K562 (cell line): ENCODE results near the gene EPB42. TPM values are rescaled to one million over a fixed set of nuclear protein-coding genes. Genes with fewer than 3 reads are reported as not detected.

Experiments used
- AFF4 ChIP-seq: sonication (generic); formaldehyde crosslinking; IDR thresholded peaks from 2 replicates; pipeline ENCODE4 v1.8.0; 2023; ENCODE audit warnings: mild to moderate bottlenecking, missing genetic modification reagents
- ARNT ChIP-seq, 2 experiments: fragments of 450-650 bp; IDR thresholded peaks; 2 replicates each; pipeline ENCODE4 v1.6.1; 2016; ENCODE audit warnings: mild to moderate bottlenecking in 1 of 2
- KLF13 ChIP-seq: fragments of 450-650 bp; IDR thresholded peaks from 2 replicates; pipeline ENCODE4 v1.6.1; 2016; ENCODE audit warnings: missing genetic modification characterization, low read depth, mild to moderate bottlenecking, missing compliant biosample characterization, moderate library complexity, borderline replicate concordance
- MAX ChIP-seq: sonication (generic); formaldehyde crosslinking; IDR thresholded peaks from 2 replicates; pipeline ENCODE4 v1.9.0; 2022; ENCODE audit warnings: mild to moderate bottlenecking, missing genetic modification reagents
- MBD2 ChIP-seq: sonication (generic); IDR thresholded peaks from 2 replicates; pipeline ENCODE4 v1.6.1; 2016; ENCODE audit warnings: low read depth, borderline replicate concordance
- MCM5 ChIP-seq: fragments of 450-650 bp; IDR thresholded peaks from 2 replicates; pipeline ENCODE4 v1.6.1; 2016; ENCODE audit warnings: low read depth
- NCOA4 ChIP-seq: fragments of 450-650 bp; IDR thresholded peaks from 2 replicates; pipeline ENCODE4 v1.6.1; 2018; ENCODE audit warnings: mild to moderate bottlenecking; ENCODE audit not compliant: partially characterized antibody
- OTX1 ChIP-seq: fragments of 450-650 bp; formaldehyde crosslinking; IDR thresholded peaks from 2 replicates; pipeline ENCODE4 v1.4.0; 2022; ENCODE audit warnings: mild to moderate bottlenecking
- RFX5 ChIP-seq: IDR thresholded peaks from 2 replicates; pipeline ENCODE4 v1.6.1; 2011; ENCODE audit warnings: low read depth, mild to moderate bottlenecking, improper control_type of control experiment, low read length
- SRF ChIP-seq, 2 experiments: fragments of 250-450, 450-650 bp in 1 of 2; sonication (Bioruptor Pico) in 1 of 2; sonication (generic) in 1 of 2; formaldehyde crosslinking; IDR thresholded peaks; 2 replicates each; pipeline versions ENCODE4 v1.5.0 to v1.5.1; 2020 to 2022; ENCODE audit warnings: mild to moderate bottlenecking in 1 of 2, missing genetic modification reagents in 1 of 2
- THRB ChIP-seq: fragments of 450-650 bp; formaldehyde crosslinking; conservative IDR thresholded peaks from 2 replicates; pipeline ENCODE4 v1.4.0; 2022; ENCODE audit warnings: mild to moderate bottlenecking, missing genetic modification characterization
- ZBTB8A ChIP-seq: fragments of 450-650 bp; IDR thresholded peaks from 2 replicates; pipeline ENCODE4 v1.6.1; 2018; ENCODE audit warnings: mild to moderate bottlenecking, moderate library complexity; ENCODE audit not compliant: partially characterized antibody
- ZNF124 ChIP-seq: sonication (generic); formaldehyde crosslinking; IDR thresholded peaks from 2 replicates; pipeline ENCODE4 v1.8.1; 2022; ENCODE audit warnings: missing genetic modification reagents
- ZNF175 ChIP-seq: fragments of 200-800 bp; sonication (Bioruptor generic); IDR thresholded peaks from 2 replicates; pipeline ENCODE4 v1.6.1; 2016; ENCODE audit warnings: low read depth, mild to moderate bottlenecking, missing genetic modification characterization, missing compliant biosample characterization
- ZNF639 ChIP-seq, 2 experiments: fragments of 200-800 bp in 1 of 2; sonication (Bioruptor generic) in 1 of 2; sonication (generic) in 1 of 2; formaldehyde crosslinking in 1 of 2; IDR thresholded peaks in 1 of 2; conservative IDR thresholded peaks in 1 of 2; 2 replicates each; pipeline versions ENCODE4 v1.5.0 to v1.6.1; 2016 to 2020; ENCODE audit warnings: missing compliant biosample characterization in 1 of 2, missing genetic modification characterization in 1 of 2, missing genetic modification reagents in 1 of 2
- polyA plus RNA-seq, 8 experiments: library from polyadenylated mRNA; depleted of rRNA in 4 of 8; stranded (reverse) in 5 of 8; unstranded in 3 of 8; fragments of >200 nt; fragmentation: Nextera tagmentation in 2 of 8; fragmentation: Illumina TruSeq in 1 of 8; extraction: Ambion mirVana in 2 of 8; extraction: Trizol in 1 of 8; gene quantifications; 2 replicates each; pipeline versions ENCODE4 v1.2.1 to v1.2.3, GENCODE V29; 2011 to 2014; ENCODE audit warnings: inconsistent platforms in 1 of 8, missing spikeins in 1 of 8
- total RNA-seq, 7 experiments: library from RNA; depleted of rRNA in 6 of 7; stranded (reverse); fragments of >200 nt in 6 of 7; fragmentation: Illumina TruSeq in 2 of 7; extraction: Trizol in 2 of 7; gene quantifications; 2 replicates each; pipeline versions ENCODE4 v1.2.1 to v1.2.3, GENCODE V29; 2011 to 2021; ENCODE audit warnings: low replicate concordance in 1 of 7
- TF ChIP-seq, protein P1 (sequence below): conservative IDR thresholded peaks from 2 replicates; pipeline ENCODE4 v1.6.1; 2011; ENCODE audit warnings: low read depth, mild to moderate bottlenecking, low read length; ENCODE audit not compliant: control insufficient read depth
- TF ChIP-seq, protein P2 (sequence below): sonication (generic); formaldehyde crosslinking; IDR thresholded peaks from 2 replicates; pipeline ENCODE4 v1.8.1; 2023; ENCODE audit warnings: mild to moderate bottlenecking, missing genetic modification reagents

The EPB42 gene
- total and polyA plus RNA-seq, 9 of the 15 experiments (the other 6 are each of a cell fraction or from before 2014, with no cell fraction given) = 0.38 to 2.3 (median 1.4) TPM

GRCh38 chr15:43249699-43250203, 28.9 kb upstream of the EPB42 start (continued):
- TF ChIP-seq ZNF124 (CRISPR knock-in tag) (no peak), KLF13 (tag) (no peak), ZNF639 (CRISPR knock-in tag; conservative IDR thresholded peaks at IDR 0.05 in 1 of 2, IDR thresholded peaks at IDR 0.05 in 1 of 2) (no peak), AFF4 (CRISPR knock-in tag) (no peak), RFX5 (no peak), SRF (CRISPR knock-in tag; IDR thresholded peaks at IDR 0.05) (no peak), OTX1 (CRISPR knock-in tag) (no peak), THRB (CRISPR knock-in tag) (no peak), ZBTB8A (no peak), ARNT (IDR thresholded peaks at IDR 0.05) (no peak), MBD2 (no peak), MCM5 (no peak), ZNF175 (CRISPR knock-in tag) (no peak), MAX (peak; percentile 54; the same call in 1 of the 2 replicates), NCOA4 (no peak)
- TF ChIP-seq, protein P1, sequence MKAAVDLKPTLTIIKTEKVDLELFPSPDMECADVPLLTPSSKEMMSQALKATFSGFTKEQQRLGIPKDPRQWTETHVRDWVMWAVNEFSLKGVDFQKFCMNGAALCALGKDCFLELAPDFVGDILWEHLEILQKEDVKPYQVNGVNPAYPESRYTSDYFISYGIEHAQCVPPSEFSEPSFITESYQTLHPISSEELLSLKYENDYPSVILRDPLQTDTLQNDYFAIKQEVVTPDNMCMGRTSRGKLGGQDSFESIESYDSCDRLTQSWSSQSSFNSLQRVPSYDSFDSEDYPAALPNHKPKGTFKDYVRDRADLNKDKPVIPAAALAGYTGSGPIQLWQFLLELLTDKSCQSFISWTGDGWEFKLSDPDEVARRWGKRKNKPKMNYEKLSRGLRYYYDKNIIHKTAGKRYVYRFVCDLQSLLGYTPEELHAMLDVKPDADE = no peak
- TF ChIP-seq, protein P2, sequence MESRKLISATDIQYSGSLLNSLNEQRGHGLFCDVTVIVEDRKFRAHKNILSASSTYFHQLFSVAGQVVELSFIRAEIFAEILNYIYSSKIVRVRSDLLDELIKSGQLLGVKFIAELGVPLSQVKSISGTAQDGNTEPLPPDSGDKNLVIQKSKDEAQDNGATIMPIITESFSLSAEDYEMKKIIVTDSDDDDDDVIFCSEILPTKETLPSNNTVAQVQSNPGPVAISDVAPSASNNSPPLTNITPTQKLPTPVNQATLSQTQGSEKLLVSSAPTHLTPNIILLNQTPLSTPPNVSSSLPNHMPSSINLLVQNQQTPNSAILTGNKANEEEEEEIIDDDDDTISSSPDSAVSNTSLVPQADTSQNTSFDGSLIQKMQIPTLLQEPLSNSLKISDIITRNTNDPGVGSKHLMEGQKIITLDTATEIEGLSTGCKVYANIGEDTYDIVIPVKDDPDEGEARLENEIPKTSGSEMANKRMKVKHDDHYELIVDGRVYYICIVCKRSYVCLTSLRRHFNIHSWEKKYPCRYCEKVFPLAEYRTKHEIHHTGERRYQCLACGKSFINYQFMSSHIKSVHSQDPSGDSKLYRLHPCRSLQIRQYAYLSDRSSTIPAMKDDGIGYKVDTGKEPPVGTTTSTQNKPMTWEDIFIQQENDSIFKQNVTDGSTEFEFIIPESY (CRISPR knock-in tag) = no peak
